Measurements from ENCODE around the gene CNFN.

The CNFN gene

GRCh38 chr19:42392165-42392564 lies 2.1 kb upstream of the CNFN start:
- no peaks in the 10 kb centered on the region for H3K36me3 ChIP-seq (ENCODE audit: control insufficient read depth, low read depth, low read length)
- no peaks in the 10 kb centered on the region for H3K4me1 ChIP-seq (ENCODE audit: control insufficient read depth, low read depth, low read length)
- H3K4me3 ChIP-seq (ENCODE audit: low read length), result no peak overlapping the region
- H3K27me3 ChIP-seq (ENCODE audit: control insufficient read depth, insufficient read depth, low read length), result peaks cover 14% of the 10 kb centered on the region
- no peak overlapping the region for H3K9ac ChIP-seq (ENCODE audit: low read length)
- no peaks in the 10 kb centered on the region for H3K9me3 ChIP-seq (ENCODE audit: control insufficient read depth, low read depth, low read length)
- no peak overlapping the region for H3K27ac ChIP-seq (ENCODE audit: low read length)

- Histone ChIP-seq H3K9me3 (ENCODE audit: control insufficient read depth, low read depth, low read length) (no peaks in the 10 kb centered on the region), H3K4me3 (ENCODE audit: low read length) (no peak overlapping the region), H3K4me1 (ENCODE audit: control insufficient read depth, low read depth, low read length) (no peaks in the 10 kb centered on the region), H3K27me3 (ENCODE audit: control insufficient read depth, insufficient read depth, low read length) (peaks cover 14% of the 10 kb centered on the region), H3K9ac (ENCODE audit: low read length) (no peak overlapping the region), H3K27ac (ENCODE audit: low read length) (no peak overlapping the region), H3K36me3 (ENCODE audit: control insufficient read depth, low read depth, low read length) (no peaks in the 10 kb centered on the region)
Measured at GRCh38 chr19:42388851-42389489, 1.1 kb downstream of the CNFN start.

GRCh38 chr19:42386974-42387707 lies 3.0 kb downstream of the CNFN start:
- H3K4me3 ChIP-seq (ENCODE audit: low read length), result peak overlapping the region; percentile 77
- peak overlapping the region; percentile 70 for H3K9ac ChIP-seq (ENCODE audit: low read length)
- H3K36me3 ChIP-seq (ENCODE audit: control insufficient read depth, low read depth, low read length), result no peaks in the 10 kb centered on the region
- peaks cover 14% of the 10 kb centered on the region for H3K27me3 ChIP-seq (ENCODE audit: control insufficient read depth, insufficient read depth, low read length)
- no peak overlapping the region for H3K27ac ChIP-seq (ENCODE audit: low read length)
- H3K9me3 ChIP-seq (ENCODE audit: control insufficient read depth, low read depth, low read length), result no peaks in the 10 kb centered on the region
- H3K4me1 ChIP-seq (ENCODE audit: control insufficient read depth, low read depth, low read length), result no peaks in the 10 kb centered on the region

GRCh38 chr19:42380155-42380554 lies 9.9 kb downstream of the CNFN start:
- Histone ChIP-seq H3K4me1 (ENCODE audit: control insufficient read depth, low read depth, low read length) (no peaks in the 10 kb centered on the region), H3K27ac (ENCODE audit: low read length) (no peak overlapping the region), H3K9me3 (ENCODE audit: control insufficient read depth, low read depth, low read length) (no peaks in the 10 kb centered on the region), H3K36me3 (ENCODE audit: control insufficient read depth, low read depth, low read length) (peaks cover 2% of the 10 kb centered on the region), H3K27me3 (ENCODE audit: control insufficient read depth, insufficient read depth, low read length) (no peaks in the 10 kb centered on the region), H3K4me3 (ENCODE audit: low read length) (no peak overlapping the region), H3K9ac (ENCODE audit: low read length) (no peak overlapping the region)

GRCh38 chr19:42378225-42379215 lies 11.6 kb downstream of the CNFN start:
- H3K27me3 ChIP-seq (ENCODE audit: control insufficient read depth, insufficient read depth, low read length), result no peaks in the 10 kb centered on the region
- H3K9ac ChIP-seq (ENCODE audit: low read length), result no peak overlapping the region
- no peak overlapping the region for H3K4me3 ChIP-seq (ENCODE audit: low read length)
- no peaks in the 10 kb centered on the region for H3K4me1 ChIP-seq (ENCODE audit: control insufficient read depth, low read depth, low read length)
- H3K36me3 ChIP-seq (ENCODE audit: control insufficient read depth, low read depth, low read length), result peaks cover 5% of the 10 kb centered on the region
- H3K27ac ChIP-seq (ENCODE audit: low read length), result no peak overlapping the region
- no peaks in the 10 kb centered on the region for H3K9me3 ChIP-seq (ENCODE audit: control insufficient read depth, low read depth, low read length)

- Histone ChIP-seq H3K4me3 (ENCODE audit: low read length) (no peak overlapping the region), H3K27ac (ENCODE audit: low read length) (no peak overlapping the region)
Measured at GRCh38 chr19:42376177-42376555, 13.9 kb downstream of the CNFN start.

GRCh38 chr19:42375415-42376176 lies 14.5 kb downstream of the CNFN start:
- H3K27ac ChIP-seq (ENCODE audit: low read length), result no peak overlapping the region
- no peaks in the 10 kb centered on the region for H3K9me3 ChIP-seq (ENCODE audit: control insufficient read depth, low read depth, low read length)
- peaks cover 6% of the 10 kb centered on the region for H3K4me1 ChIP-seq (ENCODE audit: control insufficient read depth, low read depth, low read length)
- no peak overlapping the region for H3K9ac ChIP-seq (ENCODE audit: low read length)
- H3K4me3 ChIP-seq (ENCODE audit: low read length), result no peak overlapping the region
- no peaks in the 10 kb centered on the region for H3K27me3 ChIP-seq (ENCODE audit: control insufficient read depth, insufficient read depth, low read length)
- peaks cover 5% of the 10 kb centered on the region for H3K36me3 ChIP-seq (ENCODE audit: control insufficient read depth, low read depth, low read length)

More at GRCh38 chr19:42376177-42376555, 13.9 kb downstream of the CNFN start:
- Histone ChIP-seq H3K9ac (ENCODE audit: low read length) (no peak overlapping the region), H3K36me3 (ENCODE audit: control insufficient read depth, low read depth, low read length) (peaks cover 5% of the 10 kb centered on the region), H3K27me3 (ENCODE audit: control insufficient read depth, insufficient read depth, low read length) (no peaks in the 10 kb centered on the region), H3K9me3 (ENCODE audit: control insufficient read depth, low read depth, low read length) (no peaks in the 10 kb centered on the region), H3K4me1 (ENCODE audit: control insufficient read depth, low read depth, low read length) (peaks cover 2% of the 10 kb centered on the region)

- H3K9me3 ChIP-seq (ENCODE audit: control insufficient read depth, low read depth, low read length), result no peaks in the 10 kb centered on the region
- H3K27me3 ChIP-seq (ENCODE audit: control insufficient read depth, insufficient read depth, low read length), result no peaks in the 10 kb centered on the region
- peaks cover 5% of the 10 kb centered on the region for H3K36me3 ChIP-seq (ENCODE audit: control insufficient read depth, low read depth, low read length)
- H3K4me3 ChIP-seq (ENCODE audit: low read length), result no peak overlapping the region
- H3K4me1 ChIP-seq (ENCODE audit: control insufficient read depth, low read depth, low read length), result peaks cover 13% of the 10 kb centered on the region
- no peak overlapping the region for H3K27ac ChIP-seq (ENCODE audit: low read length)
- no peak overlapping the region for H3K9ac ChIP-seq (ENCODE audit: low read length)
Measured at GRCh38 chr19:42374826-42375376, 15.2 kb downstream of the CNFN start.

- H3K27me3 ChIP-seq (ENCODE audit: control insufficient read depth, insufficient read depth, low read length), result no peaks in the 10 kb centered on the region
- H3K36me3 ChIP-seq (ENCODE audit: control insufficient read depth, low read depth, low read length), result peaks cover 5% of the 10 kb centered on the region
- no peak overlapping the region for H3K9ac ChIP-seq (ENCODE audit: low read length)
- no peaks in the 10 kb centered on the region for H3K9me3 ChIP-seq (ENCODE audit: control insufficient read depth, low read depth, low read length)
- no peak overlapping the region for H3K27ac ChIP-seq (ENCODE audit: low read length)
- peak overlapping the region; percentile 13 for H3K4me3 ChIP-seq (ENCODE audit: low read length)
- H3K4me1 ChIP-seq (ENCODE audit: control insufficient read depth, low read depth, low read length), result peaks cover 21% of the 10 kb centered on the region
Measured at GRCh38 chr19:42370626-42371175, 19.4 kb downstream of the CNFN start.

GRCh38 chr19:42370068-42370520 lies 20.0 kb downstream of the CNFN start:
- Histone ChIP-seq H3K4me1 (ENCODE audit: control insufficient read depth, low read depth, low read length) (peaks cover 21% of the 10 kb centered on the region), H3K36me3 (ENCODE audit: control insufficient read depth, low read depth, low read length) (peaks cover 3% of the 10 kb centered on the region), H3K27ac (ENCODE audit: low read length) (no peak overlapping the region), H3K27me3 (ENCODE audit: control insufficient read depth, insufficient read depth, low read length) (no peaks in the 10 kb centered on the region), H3K9ac (ENCODE audit: low read length) (peak overlapping the region; percentile 22), H3K4me3 (ENCODE audit: low read length) (peak overlapping the region; percentile 13), H3K9me3 (ENCODE audit: control insufficient read depth, low read depth, low read length) (no peaks in the 10 kb centered on the region)
